ENCODE data around the gene GRIN2A.

DNA sequence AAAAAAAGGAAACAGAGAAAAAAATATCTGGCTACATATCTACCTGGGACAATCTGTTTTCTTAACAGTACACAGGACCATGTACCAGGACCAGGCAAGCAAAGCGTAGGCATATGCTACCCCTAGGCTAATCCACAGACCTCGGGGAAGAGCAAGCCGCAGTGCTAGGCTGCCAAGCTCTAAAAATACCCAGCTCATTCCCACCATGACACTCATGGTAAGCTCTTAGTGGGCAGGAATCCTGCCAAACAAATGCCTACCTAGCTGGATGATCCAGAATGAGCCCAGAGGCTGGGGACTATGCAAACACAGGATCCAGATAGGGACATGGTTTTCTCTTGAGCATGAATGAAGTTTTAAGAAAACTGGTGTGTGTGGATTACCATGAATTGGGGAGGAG lies 95.6 kb downstream of the GRIN2A start:
- TF ChIP-seq, protein P1, sequence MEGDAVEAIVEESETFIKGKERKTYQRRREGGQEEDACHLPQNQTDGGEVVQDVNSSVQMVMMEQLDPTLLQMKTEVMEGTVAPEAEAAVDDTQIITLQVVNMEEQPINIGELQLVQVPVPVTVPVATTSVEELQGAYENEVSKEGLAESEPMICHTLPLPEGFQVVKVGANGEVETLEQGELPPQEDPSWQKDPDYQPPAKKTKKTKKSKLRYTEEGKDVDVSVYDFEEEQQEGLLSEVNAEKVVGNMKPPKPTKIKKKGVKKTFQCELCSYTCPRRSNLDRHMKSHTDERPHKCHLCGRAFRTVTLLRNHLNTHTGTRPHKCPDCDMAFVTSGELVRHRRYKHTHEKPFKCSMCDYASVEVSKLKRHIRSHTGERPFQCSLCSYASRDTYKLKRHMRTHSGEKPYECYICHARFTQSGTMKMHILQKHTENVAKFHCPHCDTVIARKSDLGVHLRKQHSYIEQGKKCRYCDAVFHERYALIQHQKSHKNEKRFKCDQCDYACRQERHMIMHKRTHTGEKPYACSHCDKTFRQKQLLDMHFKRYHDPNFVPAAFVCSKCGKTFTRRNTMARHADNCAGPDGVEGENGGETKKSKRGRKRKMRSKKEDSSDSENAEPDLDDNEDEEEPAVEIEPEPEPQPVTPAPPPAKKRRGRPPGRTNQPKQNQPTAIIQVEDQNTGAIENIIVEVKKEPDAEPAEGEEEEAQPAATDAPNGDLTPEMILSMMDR (IDR thresholded peaks at IDR 0.05): no peak
- no peak for TF ChIP-seq POLR2A (IDR thresholded peaks at IDR 0.05)
